Measurements from ENCODE around the gene ST6GALNAC6.
"Not testable (repeated sequence)": the region's sequence is repeated elsewhere in the genome, so short reads cannot be mapped to it uniquely, and the experiment has no call there.

Gene ST6GALNAC6

GRCh38 chr9:127887792-127888191, 11.6 kb downstream of the ST6GALNAC6 start:
- DNase-seq: no peak

DNA sequence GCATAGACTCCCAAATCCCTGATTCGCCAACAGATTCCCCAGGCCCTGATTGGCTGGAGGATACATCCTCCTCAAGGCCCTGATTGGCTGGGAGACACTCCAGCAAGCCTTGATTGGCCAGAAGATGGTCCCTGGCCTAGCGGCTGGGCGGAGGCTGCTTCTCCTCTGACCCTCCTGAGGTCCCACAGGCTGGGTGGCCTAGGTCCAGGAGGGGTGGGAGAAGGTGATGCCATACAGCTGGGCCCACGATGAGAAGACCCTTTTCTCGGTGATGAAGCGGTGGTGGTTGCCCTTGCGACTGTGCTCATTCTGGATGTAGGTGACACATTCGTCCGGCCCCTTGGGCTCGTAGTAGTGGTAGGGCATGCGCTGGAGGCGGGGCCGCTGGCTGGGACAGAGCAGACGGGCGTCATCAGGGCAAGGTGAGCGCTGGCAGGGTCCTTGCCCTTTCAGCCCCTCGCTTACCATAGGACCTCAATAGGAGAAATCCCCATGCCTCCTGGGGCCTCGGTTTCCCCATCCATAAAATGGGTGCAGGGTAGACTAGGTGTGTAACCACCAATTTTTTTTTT, 12.9 kb downstream of the ST6GALNAC6 start:
- DNase-seq: no peak

GRCh38 chr9:127885508-127886281, 13.7 kb downstream of the ST6GALNAC6 start:
- DNase-seq: no peak

- DNase-seq: no peak
These were observed 14.4 kb downstream of the ST6GALNAC6 start for GRCh38 chr9:127884976-127885490.

DNA sequence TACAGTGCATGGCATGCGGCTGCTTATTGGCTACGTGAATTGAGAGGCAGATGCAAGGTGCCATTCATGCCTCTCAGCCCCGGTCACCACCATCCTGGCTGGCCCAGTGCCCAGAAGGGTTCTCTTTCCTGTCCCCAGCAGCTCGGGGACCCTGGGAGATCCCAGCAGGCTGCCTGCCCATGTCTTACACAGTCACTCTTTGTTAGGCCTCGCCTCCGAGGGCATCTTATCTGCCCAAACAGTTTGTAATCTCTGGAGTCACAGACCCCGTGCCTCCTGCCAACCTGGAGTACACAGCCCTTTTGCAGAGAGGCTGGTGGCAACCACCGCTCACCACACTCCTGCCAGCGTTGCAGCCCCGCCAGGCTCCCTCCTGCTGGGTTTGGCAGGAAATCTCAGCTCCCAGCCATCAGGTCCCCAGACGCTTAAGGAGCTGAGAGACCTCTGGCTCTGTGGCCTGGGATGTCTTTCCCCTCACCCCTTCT, 14.9 kb downstream of the ST6GALNAC6 start:
- DNase-seq: no peak

- DNase-seq: no peak
These were observed 15.4 kb downstream of the ST6GALNAC6 start for GRCh38 chr9:127883959-127884358.

DNA sequence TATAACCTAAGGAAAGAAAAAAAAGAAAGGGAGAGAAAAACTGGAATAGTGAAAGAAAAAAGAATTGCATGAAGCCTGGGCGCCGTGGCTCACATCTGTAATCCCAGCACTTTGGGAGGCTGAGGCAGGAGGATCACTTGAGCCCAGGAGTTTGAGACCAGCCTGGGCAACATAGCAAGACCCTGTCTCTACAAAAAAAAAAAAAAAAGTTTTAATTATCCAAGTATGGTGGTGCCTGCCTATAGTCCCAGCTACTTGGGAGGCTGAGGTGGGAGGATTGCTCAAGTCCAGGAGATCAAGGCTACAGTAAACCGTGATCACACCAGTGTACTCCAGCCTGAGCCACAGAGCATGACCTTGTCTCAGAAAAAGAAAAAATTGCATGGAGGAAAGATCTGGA, 17.7 kb downstream of the ST6GALNAC6 start:
- not testable (repeated sequence) for DNase-seq

- DNase-seq: no peak
These were observed 19.3 kb downstream of the ST6GALNAC6 start for GRCh38 chr9:127880143-127880542.

- DNase-seq: no peak
These were observed 20.6 kb downstream of the ST6GALNAC6 start for GRCh38 chr9:127878652-127879390.

- no peak for DNase-seq
These were observed 21.3 kb downstream of the ST6GALNAC6 start for GRCh38 chr9:127878001-127878651.

- no peak for DNase-seq
These were observed 21.8 kb downstream of the ST6GALNAC6 start, which contains the start of gene AK1 for GRCh38 chr9:127877566-127877998. Gene AK1 (minus strand): TSS chr9:127877675. CDS start chr9:127874617, 3,058 bp downstream.

GRCh38 chr9:127876764-127877562, 22.4 kb downstream of the ST6GALNAC6 start:
- no peak for DNase-seq

- no peak for DNase-seq
These were observed 23.2 kb downstream of the ST6GALNAC6 start for GRCh38 chr9:127876026-127876763.

DNA sequence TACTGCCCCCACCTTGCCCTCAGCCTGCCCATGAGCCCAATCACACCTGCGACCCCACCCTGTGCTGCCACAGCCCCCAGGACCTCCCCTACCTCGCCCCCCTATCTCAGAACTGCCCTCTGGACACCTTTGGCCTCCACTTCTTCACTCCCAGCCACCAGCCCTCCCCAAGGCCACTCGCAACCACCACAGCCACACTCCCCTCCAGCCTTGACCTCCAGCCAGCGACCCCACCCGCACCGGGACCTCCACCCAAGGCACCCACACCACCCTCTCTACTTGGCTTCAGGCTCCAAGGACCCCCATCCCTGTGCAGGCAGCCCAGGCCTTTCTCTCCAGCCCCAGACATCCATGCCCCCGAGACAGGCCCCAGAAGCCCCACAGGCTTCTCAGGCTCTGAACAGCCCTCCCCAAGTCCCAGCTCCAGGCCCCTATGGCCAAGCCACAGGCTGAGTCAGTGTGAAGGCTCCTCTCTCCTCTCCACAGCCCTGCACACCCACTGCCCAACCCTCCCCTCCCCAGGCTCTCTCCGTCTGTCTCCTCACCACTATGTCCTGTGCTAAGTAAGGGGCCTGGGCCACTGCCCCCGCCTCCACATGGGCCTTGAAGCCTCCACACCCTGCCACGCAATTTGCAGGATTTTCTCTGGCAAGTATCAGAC, 24.0 kb downstream of the ST6GALNAC6 start:
- no peak for DNase-seq

- DNase-seq: no peak
These were observed 24.8 kb downstream of the ST6GALNAC6 start for GRCh38 chr9:127874301-127875221.

DNA sequence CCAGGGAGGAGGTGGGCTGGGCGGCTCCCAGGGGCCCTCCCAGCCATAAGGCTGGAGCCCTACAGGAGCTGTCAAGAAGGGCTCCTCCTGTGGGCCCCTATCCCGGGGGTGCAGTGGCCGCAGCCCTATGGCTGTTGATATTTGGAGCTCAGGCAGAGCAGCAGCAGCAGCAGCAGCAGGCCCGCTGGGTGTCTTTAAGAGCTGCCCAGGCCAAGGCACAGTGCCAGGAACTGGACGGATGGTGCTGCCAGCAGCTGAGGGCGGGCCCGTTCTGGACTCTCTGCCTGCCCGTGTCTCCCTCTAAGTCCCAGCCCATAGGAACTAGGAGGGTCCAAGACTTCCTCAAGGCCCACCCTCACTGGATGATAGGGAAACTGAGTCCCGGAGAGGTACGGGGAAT, 25.5 kb downstream of the ST6GALNAC6 start:
- no peak for DNase-seq

DNA sequence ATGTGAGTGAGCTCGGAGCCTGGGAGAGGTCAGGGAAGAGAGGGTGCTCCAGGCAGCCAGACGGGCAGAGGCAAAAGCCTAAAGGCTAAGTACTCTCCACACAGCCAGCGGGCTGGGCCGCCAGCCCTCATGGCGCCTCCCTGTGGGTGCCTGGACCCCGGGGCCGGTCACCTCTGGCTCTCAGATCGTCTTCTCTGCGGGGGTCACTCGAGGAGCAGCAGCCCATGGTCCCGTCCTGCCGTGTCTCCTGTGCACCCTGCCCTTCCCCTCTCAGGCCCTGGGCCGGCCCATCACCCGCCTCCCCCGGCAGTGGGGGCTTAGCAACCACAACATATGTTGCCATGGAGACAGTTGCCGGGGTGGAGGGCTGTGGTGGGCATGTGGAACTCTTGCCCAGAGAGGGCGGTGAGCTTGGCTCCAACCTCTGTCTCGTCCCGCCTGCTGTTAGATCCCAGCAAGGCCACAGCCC, 26.1 kb downstream of the ST6GALNAC6 start:
- no peak for DNase-seq

DNA sequence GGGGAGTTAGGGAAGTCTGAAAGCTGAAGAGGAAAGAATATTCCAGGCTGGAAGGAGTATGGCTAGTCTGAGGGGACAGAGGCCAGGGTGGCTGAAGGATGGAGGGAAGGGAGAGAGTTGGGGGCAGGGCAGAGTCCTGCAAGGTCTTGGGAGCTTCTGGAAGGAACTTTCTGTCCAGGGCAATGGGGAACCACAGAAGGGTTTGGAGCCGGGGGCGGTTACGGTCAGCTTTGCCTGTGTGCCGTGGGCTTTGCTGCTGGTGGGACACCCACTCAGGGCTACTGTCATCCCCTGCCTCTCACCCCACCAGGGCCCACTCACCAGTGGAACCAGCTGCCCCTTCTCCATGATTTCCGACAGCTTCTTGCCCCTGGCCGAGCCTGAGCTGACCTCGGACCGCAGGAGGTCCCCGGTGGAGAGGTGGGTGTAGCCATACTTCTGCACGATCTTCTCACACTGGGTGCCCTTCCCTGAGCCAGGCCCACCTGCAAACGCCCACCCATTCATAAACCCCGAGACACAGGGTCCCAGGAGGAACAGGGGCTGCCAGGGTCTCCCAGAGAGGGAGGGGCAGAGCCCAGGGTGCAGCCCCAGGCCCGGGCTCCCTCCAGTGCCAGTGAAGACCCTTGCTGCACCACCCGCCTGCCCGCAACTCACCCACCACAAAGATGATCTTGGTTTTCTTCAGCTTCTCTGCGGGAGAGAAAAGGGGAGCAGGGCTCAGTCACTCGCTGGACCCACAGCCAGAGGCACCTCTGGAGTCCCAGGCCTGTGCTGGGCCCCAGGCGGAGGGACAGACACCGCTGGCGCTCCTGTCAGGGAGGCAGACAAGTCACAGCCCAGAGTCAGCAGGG, 26.8 kb downstream of the ST6GALNAC6 start:
- DNase-seq: no peak

Measured in stimulated activated CD8-positive, alpha-beta memory T cell treated with anti-CD3 and anti-CD28 coated beads, Interleukin-4, amount 100 ng/mL, for 48 hours (primary cell).